GM23338 (cell line): ENCODE measurements around the gene ALDH3B1.

Experiments used
- EZH2 ChIP-seq: fragments of 200-600 bp; sonication (generic); IDR thresholded peaks from one replicate; pipeline ENCODE4 v1.8.0; 2017; ENCODE audit warnings: antibody characterized with exemption, mild to moderate bottlenecking, low read depth; ENCODE audit not compliant: unreplicated experiment
- EZH2phosphoT487 ChIP-seq: fragments of 200-600 bp; sonication (generic); IDR thresholded peaks from one replicate; pipeline ENCODE4 v1.8.1; 2018; ENCODE audit warnings: antibody characterized with exemption; ENCODE audit not compliant: unreplicated experiment
- POLR2AphosphoS5 ChIP-seq: IDR thresholded peaks from 2 replicates; pipeline ENCODE4 v1.6.1; 2016; ENCODE audit warnings: antibody characterized with exemption, low read depth
- TF ChIP-seq, protein P1 (sequence below): IDR thresholded peaks from one replicate; pipeline ENCODE4 v1.6.1; 2018; ENCODE audit warnings: antibody characterized with exemption; ENCODE audit not compliant: unreplicated experiment
- TF ChIP-seq, protein P2 (sequence below), 2 experiments: fragments of 200-600 bp in 1 of 2; sonication (generic) in 1 of 2; conservative IDR thresholded peaks; 2 replicates each; pipeline versions ENCODE4 v1.5.1 to v1.6.1; 2016 to 2017; ENCODE audit warnings: antibody characterized with exemption in 2 of 2, low read depth in 2 of 2, mild to moderate bottlenecking in 2 of 2, moderate library complexity in 1 of 2
- TF ChIP-seq, protein P3 (sequence below): IDR thresholded peaks from 2 replicates; pipeline ENCODE4 v1.6.1; 2016; ENCODE audit warnings: antibody characterized with exemption

DNA sequence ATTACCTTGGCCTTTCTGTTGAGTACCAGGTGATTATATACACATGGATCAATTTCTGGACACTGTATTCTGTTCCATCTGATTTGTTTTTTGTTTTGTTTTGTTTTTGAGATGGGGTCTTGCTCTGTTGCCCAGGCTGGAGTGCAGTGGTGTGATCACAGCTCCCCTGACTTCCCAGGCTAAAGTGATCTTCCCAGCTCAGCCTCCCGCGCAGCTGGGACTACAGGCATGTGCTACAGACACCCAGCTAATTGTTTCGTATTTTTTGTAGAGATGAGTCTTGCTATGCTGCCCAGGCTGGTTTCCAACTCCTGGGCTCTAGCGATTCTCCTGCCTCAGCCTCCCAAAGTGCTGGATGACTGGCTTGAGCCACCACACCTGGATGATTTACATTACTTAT lies 47.7 kb downstream of the ALDH3B1 start:
- TF ChIP-seq, protein P1, sequence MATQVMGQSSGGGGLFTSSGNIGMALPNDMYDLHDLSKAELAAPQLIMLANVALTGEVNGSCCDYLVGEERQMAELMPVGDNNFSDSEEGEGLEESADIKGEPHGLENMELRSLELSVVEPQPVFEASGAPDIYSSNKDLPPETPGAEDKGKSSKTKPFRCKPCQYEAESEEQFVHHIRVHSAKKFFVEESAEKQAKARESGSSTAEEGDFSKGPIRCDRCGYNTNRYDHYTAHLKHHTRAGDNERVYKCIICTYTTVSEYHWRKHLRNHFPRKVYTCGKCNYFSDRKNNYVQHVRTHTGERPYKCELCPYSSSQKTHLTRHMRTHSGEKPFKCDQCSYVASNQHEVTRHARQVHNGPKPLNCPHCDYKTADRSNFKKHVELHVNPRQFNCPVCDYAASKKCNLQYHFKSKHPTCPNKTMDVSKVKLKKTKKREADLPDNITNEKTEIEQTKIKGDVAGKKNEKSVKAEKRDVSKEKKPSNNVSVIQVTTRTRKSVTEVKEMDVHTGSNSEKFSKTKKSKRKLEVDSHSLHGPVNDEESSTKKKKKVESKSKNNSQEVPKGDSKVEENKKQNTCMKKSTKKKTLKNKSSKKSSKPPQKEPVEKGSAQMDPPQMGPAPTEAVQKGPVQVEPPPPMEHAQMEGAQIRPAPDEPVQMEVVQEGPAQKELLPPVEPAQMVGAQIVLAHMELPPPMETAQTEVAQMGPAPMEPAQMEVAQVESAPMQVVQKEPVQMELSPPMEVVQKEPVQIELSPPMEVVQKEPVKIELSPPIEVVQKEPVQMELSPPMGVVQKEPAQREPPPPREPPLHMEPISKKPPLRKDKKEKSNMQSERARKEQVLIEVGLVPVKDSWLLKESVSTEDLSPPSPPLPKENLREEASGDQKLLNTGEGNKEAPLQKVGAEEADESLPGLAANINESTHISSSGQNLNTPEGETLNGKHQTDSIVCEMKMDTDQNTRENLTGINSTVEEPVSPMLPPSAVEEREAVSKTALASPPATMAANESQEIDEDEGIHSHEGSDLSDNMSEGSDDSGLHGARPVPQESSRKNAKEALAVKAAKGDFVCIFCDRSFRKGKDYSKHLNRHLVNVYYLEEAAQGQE, result no peak
- TF ChIP-seq, protein P2, sequence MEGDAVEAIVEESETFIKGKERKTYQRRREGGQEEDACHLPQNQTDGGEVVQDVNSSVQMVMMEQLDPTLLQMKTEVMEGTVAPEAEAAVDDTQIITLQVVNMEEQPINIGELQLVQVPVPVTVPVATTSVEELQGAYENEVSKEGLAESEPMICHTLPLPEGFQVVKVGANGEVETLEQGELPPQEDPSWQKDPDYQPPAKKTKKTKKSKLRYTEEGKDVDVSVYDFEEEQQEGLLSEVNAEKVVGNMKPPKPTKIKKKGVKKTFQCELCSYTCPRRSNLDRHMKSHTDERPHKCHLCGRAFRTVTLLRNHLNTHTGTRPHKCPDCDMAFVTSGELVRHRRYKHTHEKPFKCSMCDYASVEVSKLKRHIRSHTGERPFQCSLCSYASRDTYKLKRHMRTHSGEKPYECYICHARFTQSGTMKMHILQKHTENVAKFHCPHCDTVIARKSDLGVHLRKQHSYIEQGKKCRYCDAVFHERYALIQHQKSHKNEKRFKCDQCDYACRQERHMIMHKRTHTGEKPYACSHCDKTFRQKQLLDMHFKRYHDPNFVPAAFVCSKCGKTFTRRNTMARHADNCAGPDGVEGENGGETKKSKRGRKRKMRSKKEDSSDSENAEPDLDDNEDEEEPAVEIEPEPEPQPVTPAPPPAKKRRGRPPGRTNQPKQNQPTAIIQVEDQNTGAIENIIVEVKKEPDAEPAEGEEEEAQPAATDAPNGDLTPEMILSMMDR (conservative IDR thresholded peaks at IDR 0.05; ENCODE audit: low read depth in 2 of 2), result no peak
- no peak for TF ChIP-seq EZH2
- TF ChIP-seq EZH2phosphoT487, result no peak
- TF ChIP-seq, protein P3, sequence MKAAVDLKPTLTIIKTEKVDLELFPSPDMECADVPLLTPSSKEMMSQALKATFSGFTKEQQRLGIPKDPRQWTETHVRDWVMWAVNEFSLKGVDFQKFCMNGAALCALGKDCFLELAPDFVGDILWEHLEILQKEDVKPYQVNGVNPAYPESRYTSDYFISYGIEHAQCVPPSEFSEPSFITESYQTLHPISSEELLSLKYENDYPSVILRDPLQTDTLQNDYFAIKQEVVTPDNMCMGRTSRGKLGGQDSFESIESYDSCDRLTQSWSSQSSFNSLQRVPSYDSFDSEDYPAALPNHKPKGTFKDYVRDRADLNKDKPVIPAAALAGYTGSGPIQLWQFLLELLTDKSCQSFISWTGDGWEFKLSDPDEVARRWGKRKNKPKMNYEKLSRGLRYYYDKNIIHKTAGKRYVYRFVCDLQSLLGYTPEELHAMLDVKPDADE, result no peak
- TF ChIP-seq POLR2AphosphoS5, result no peak
